IgD-negative memory B cell (primary cell): ENCODE data around the gene NEDD9. TPM values are rescaled to one million over a fixed set of nuclear protein-coding genes. Genes with fewer than 3 reads are reported as not detected.

Experiments
- H3K27ac Mint-ChIP-seq, 3 donors: one replicate each; pipeline ENCODE4 v1.8.0; 2020 to 2022; ENCODE audit warnings: mild to moderate bottlenecking in 3 of 3, mixed read lengths in 3 of 3, moderate library complexity in 1 of 3
- H3K27me3 Mint-ChIP-seq: one replicate; pipeline ENCODE4 v1.8.0; 2021; ENCODE audit warnings: mixed read lengths
- H3K36me3 Mint-ChIP-seq: one replicate; pipeline ENCODE4 v1.8.0; 2020; ENCODE audit warnings: mild to moderate bottlenecking, mixed read lengths
- H3K4me1 Mint-ChIP-seq, 3 donors: one replicate each; pipeline ENCODE4 v1.8.0; 2020 to 2022; ENCODE audit warnings: mixed read lengths in 3 of 3, mild to moderate bottlenecking in 1 of 3
- H3K4me3 Mint-ChIP-seq, 4 donors: one replicate each; pipeline ENCODE4 v1.8.0; 2020 to 2022; ENCODE audit warnings: mild to moderate bottlenecking in 4 of 4, mixed read lengths in 4 of 4, moderate library complexity in 3 of 4
- H3K9me3 Mint-ChIP-seq, 3 donors: one replicate each; pipeline ENCODE4 v1.8.0; 2020 to 2021; ENCODE audit warnings: mixed read lengths in 3 of 3, mild to moderate bottlenecking in 1 of 3
- polyA plus RNA-seq: library from polyadenylated mRNA; unstranded; fragments of 300-500 nt; fragmentation: Illumina TruSeq; gene quantifications from one replicate; pipeline ENCODE4 v1.2.3, GENCODE V29; 2021

NEDD9 gene
- polyA plus RNA-seq, 1 donor from 2014 or later, result 32.4 TPM

DNA sequence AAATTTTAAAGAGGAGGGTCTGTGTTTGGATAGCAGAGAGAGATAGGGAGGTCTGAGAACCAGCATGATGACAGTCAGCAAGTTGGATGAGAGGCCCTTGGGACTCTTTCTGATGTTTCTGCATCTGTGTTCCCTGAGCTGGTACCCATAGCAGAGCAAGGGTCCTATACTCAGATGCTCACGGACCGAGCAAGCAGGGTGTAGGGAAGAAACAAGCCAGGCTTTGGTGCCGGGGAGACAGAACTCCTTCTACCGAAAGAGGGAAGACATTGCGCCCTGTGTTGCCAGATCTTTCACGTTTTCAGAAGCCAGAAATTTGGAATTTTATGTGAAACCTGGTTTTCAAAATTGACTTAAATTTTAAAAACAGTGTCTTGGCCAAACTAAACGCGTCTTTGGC, 34.6 kb downstream of the NEDD9 start:
- no peaks in the 10 kb centered on the region for H3K27me3 Mint-ChIP-seq
- peaks cover 0 to 1% (median 0%) of the 10 kb centered on the region in 3 donors for H3K9me3 Mint-ChIP-seq
- H3K4me3 Mint-ChIP-seq, result no peak overlapping the region
- H3K36me3 Mint-ChIP-seq, result peaks cover 18% of the 10 kb centered on the region
- H3K4me1 Mint-ChIP-seq, result peaks cover 9 to 15% (median 14%) of the 10 kb centered on the region in 3 donors
- H3K27ac Mint-ChIP-seq, result peak overlapping the region in 2 of 3 donors; percentile 59 to 93

DNA sequence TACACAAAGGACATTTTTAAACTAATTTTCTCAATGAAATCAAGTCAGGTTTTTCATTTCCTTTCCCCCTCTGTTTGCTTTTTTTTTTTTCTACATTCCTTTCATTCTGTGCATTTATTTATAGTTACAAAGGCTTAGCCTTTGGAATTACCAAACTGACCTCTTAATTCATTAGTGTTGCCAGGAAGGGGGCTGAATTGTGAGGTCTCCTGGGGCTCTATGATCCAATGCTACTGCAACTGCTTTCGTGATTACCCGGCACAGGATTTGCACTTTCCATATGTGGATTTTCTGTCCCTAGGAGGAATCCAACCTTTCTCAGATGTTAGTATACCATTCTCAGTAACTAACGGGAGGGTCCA, 35.3 kb downstream of the NEDD9 start:
- H3K9me3 Mint-ChIP-seq, result peaks cover 0 to 1% (median 0%) of the 10 kb centered on the region in 3 donors

DNA sequence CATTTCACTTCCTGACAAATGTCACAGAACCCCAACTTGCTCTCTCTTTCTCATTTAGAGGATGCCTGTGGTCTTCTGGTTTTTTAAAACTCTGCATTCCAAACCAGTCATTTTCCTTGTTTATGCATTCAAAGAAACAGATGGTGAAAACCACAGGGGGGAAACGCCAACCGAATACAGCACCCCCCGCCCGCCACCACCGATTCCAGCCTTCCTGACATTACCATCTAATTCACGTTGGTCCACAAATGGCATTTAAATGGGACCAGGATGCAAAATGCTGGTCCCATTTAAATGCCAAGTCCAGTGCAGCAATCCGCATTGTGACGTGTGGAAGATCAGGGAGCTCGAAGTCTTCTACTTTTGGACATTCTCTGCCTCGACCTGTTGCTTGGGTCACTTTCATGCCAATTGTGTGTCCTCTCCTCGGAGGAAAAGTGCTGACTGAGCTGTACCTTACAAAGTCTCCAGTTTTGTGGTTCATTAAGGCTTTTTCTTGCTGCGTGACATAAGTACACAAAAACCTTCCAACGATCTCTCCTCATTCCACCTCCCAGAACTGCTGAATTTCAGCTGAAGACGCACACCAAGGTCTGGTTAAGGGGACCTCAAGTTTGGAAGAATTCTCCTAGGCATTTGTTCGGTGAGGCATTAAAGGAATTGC, 35.8 kb downstream of the NEDD9 start:
- Mint-ChIP-seq H3K4me1 (peaks cover 9 to 15% (median 14%) of the 10 kb centered on the region in 3 donors), H3K4me3 (no peak overlapping the region), H3K27me3 (no peaks in the 10 kb centered on the region), H3K36me3 (peaks cover 21% of the 10 kb centered on the region), H3K9me3 (peaks cover 0 to 1% (median 0%) of the 10 kb centered on the region in 3 donors), H3K27ac (peak overlapping the region in 2 of 3 donors; percentile 67 to 80)

More for the DNA sequence above, 35.3 kb downstream of the NEDD9 start:
- peaks cover 20% of the 10 kb centered on the region for H3K36me3 Mint-ChIP-seq
- H3K4me1 Mint-ChIP-seq, result peaks cover 9 to 15% (median 14%) of the 10 kb centered on the region in 3 donors
- no peak overlapping the region for H3K4me3 Mint-ChIP-seq
- H3K27ac Mint-ChIP-seq, result peak overlapping the region in 2 of 3 donors; percentile 63 to 80
- H3K27me3 Mint-ChIP-seq, result no peaks in the 10 kb centered on the region

DNA sequence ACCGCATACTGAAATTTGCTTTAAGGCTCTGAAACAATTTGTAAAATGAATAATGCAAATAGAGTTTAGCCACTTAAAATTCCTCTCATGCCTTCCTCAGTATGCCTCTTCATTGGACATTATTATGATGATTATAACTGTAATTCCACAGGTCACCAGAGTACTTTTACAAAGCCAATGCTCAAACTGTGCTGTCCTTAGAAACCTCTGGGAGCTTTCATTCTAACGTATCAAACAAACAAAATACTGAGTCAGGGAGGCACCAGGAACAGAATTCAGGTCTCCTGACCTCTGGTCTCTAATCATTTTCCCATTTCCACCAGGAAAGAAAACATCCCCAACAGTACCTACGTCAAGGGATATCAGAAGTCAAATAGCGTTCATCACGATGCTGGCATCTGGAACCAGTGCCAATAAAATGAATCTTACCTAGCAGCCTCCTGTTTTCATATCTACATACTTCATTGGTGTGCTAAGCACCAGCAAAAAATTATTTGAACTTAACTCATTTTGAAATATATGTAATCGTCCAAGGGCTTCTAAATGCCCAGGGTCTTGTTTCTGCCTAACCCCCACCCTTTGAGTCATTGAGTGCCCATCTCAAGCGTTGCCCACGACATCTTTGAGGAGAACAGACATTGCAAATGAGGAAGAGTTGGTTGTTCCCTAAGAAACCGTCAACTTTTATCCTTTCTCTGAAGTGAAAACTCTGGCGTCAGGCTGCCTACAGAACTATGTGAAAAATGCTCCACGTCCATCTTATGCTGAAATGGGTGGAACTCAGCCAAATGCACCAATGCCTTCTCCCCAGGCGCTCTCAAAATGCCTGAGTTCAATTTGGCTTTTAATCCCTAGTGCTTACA, 37.9 kb downstream of the NEDD9 start:
- Mint-ChIP-seq H3K27ac (no peak overlapping the region), H3K27me3 (no peaks in the 10 kb centered on the region), H3K4me1 (peaks cover 9 to 11% (median 10%) of the 10 kb centered on the region in 3 donors), H3K4me3 (no peak overlapping the region), H3K36me3 (peaks cover 21% of the 10 kb centered on the region), H3K9me3 (peaks cover 0 to 1% (median 0%) of the 10 kb centered on the region in 3 donors)

DNA sequence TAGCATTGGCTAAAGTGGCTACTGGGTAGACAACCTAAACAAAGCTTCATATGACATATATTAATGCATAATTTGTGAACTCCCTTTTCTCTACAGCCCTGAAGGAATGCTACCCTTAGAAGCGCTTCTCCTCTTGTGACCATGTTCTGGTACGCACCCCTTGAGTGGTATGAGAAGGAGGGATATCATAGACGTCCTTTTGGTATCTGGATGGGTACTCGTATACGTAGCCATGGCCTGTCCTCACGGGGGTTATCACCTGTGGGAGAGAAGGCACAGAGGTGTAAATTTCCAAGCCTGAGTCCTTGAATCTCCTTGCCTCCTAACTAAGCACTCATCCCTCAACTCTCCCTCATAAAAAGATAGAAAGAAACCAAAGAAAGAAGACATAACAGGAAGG, 39.0 kb downstream of the NEDD9 start:
- Mint-ChIP-seq H3K36me3 (peaks cover 19% of the 10 kb centered on the region), H3K27ac (peak overlapping the region in 1 of 3 donors; percentile 14), H3K9me3 (no peaks in the 10 kb centered on the region), H3K4me3 (no peak overlapping the region), H3K4me1 (peaks cover 2 to 3% (median 2%) of the 10 kb centered on the region in 3 donors), H3K27me3 (no peaks in the 10 kb centered on the region)

DNA sequence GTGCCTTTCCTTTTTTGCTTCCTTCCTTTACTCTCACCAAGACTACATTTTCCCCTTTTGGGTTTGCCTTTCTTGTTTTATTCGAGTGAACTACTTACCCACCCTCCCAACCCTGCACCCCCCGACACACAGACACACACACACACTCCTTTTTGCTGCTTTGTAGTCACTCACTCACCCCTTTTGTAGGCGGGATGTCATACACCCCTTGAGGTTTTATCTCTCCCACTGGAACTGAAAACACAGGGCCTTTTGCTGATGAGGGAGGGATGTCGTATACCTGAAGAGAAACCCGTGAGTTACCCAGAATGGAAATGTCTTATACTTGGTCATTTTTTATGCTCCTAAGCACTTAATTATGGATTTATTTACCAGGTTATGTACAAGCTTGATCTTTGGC, 40.3 kb downstream of the NEDD9 start:
- H3K4me3 Mint-ChIP-seq, result no peak overlapping the region
- peak overlapping the region in 1 of 3 donors; percentile 14 for H3K27ac Mint-ChIP-seq
- peaks cover 19% of the 10 kb centered on the region for H3K36me3 Mint-ChIP-seq
- no peaks in the 10 kb centered on the region for H3K27me3 Mint-ChIP-seq
- no peaks in the 10 kb centered on the region for H3K9me3 Mint-ChIP-seq
- H3K4me1 Mint-ChIP-seq, result peaks cover 0 to 3% (median 0%) of the 10 kb centered on the region in 3 donors

DNA sequence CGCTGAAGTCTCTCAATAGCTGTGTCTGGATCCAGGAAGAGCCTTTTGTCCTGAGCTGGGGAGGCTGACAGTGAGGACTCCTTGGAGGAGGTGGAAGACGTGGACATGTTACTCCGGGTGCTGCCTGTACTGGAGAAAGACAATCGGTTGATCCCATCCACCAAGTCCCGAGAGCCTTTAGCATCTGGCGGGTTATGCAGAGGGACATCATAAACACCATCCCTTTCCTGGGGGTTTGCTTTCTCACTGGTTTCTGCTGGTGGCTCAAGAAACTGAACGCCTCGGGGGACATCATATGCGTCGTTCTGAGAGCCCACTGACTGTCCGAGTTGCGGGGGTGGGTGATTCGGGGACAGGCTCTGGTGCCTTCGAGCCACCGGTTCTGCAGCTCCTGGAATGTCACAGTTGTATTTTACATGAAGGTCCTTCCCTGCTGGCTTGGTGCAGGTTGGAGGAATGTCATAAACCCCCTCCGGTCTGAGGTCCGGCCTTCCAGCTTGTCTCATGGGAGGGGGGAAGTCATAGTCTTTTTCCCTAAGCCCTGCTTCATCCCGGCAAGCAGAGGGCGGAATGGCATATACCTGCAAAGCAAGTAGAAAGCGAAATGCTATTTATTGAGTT, 41.7 kb downstream of the NEDD9 start:
- no peaks in the 10 kb centered on the region for H3K4me1 Mint-ChIP-seq
- no peak overlapping the region for H3K4me3 Mint-ChIP-seq
- H3K9me3 Mint-ChIP-seq, result no peaks in the 10 kb centered on the region
- peaks cover 20% of the 10 kb centered on the region for H3K36me3 Mint-ChIP-seq
- no peak overlapping the region for H3K27ac Mint-ChIP-seq
- H3K27me3 Mint-ChIP-seq, result no peaks in the 10 kb centered on the region

DNA sequence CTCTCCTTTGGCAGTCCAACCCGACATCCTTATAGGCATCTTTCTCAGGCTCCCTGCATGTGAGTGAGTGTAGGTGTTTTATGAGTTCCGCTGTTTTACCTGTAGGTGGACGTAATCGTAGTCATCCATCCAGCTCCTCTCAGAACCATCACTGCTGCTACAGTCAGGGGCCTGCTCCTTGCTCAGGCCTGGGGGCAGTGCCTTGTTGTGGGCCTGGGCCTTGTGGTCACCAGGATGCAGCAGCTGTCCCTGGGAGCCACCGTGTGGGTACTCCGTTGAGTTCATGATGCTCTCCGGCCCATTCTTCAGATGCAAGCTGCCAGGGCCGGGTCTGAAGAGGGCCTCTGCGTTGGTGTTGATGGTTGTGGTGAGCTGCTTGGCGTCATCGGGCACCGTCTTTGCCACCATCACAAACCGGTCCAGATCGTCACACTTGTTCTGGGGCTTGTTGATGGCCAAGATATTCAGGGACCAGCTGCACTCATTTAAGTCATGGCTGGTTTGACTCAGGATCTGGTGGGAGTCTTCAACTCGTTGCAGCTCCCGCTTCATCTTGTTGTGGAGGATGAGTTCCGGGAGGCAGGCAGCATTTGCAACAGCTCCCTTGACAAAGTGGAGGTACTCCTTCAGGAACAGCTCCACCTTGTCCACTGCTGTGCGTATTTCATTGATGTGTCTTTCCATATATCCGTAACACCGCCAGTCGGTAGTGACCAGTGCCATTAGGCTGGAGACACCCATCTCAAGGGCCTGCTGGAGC, 42.4 kb downstream of the NEDD9 start:
- Mint-ChIP-seq H3K4me3 (no peak overlapping the region), H3K4me1 (no peaks in the 10 kb centered on the region), H3K9me3 (no peaks in the 10 kb centered on the region), H3K27me3 (no peaks in the 10 kb centered on the region), H3K36me3 (peaks cover 20% of the 10 kb centered on the region), H3K27ac (no peak overlapping the region)

DNA sequence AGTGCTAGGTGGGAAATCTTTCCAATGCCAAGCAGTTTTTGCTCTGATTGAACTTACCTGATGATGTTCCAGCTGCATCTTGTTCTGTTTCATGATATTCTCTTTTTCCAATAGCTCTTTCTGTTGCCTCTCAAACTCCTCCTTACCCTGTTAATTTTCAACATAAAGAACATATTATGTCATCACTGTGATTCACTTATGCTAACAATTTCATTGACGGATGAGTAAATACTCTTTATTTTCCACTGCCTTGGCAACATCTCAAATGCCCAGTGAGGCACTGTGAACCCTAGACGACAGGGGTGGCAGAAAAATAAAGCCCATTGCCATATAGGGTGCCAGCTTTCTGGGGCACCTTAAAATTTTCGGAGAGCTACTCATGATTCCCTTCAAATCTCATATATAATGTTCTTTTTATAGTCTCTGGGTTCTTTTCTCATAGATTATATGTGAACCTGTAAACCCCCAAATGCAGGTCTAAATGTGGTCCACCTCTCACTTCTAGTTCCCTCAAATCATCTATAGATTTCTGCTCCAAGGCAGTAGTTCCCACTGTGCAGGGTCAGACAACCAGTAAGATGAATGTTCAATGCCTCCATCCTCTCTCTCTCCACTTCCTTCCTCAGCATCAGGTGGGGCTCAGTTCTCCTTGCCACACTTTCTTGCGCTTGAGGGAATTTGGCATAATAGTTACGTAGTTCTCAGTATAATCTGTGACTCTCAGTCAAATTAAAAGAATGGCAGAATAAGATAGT, 44.1 kb downstream of the NEDD9 start:
- H3K27ac Mint-ChIP-seq, result no peak overlapping the region

DNA sequence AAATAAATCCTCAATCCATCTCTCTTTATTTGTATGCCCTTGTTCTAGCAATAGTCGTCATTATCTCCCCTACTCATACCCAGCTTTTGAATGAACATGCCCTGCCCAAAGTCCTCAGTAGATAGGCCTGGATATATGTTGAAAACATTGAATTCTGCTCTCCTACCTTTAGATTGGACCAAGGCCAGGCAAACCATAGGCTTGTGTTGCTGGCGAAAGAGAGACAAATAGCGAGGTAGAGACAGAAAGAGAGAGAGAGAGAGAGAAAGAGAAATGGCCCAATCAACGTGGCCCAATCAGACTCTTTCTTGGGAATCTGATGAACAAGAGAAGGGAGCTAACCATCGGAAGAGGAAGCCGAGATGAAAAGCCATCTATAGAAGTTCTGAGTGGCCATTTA, 45.2 kb downstream of the NEDD9 start:
- H3K27ac Mint-ChIP-seq, result no peak overlapping the region
- peaks cover 30% of the 10 kb centered on the region for H3K36me3 Mint-ChIP-seq
- H3K9me3 Mint-ChIP-seq, result peaks cover under 1 to 7% (median 2%) of the 10 kb centered on the region in 3 donors
- no peaks in the 10 kb centered on the region for H3K27me3 Mint-ChIP-seq
- no peaks in the 10 kb centered on the region for H3K4me1 Mint-ChIP-seq
- no peak overlapping the region for H3K4me3 Mint-ChIP-seq

More for the DNA sequence above, 44.1 kb downstream of the NEDD9 start:
- peaks cover 0 to 1% (median under 1%) of the 10 kb centered on the region in 3 donors for H3K9me3 Mint-ChIP-seq
- H3K27me3 Mint-ChIP-seq, result no peaks in the 10 kb centered on the region
- H3K36me3 Mint-ChIP-seq, result peaks cover 30% of the 10 kb centered on the region
- no peak overlapping the region for H3K4me3 Mint-ChIP-seq
- no peaks in the 10 kb centered on the region for H3K4me1 Mint-ChIP-seq

DNA sequence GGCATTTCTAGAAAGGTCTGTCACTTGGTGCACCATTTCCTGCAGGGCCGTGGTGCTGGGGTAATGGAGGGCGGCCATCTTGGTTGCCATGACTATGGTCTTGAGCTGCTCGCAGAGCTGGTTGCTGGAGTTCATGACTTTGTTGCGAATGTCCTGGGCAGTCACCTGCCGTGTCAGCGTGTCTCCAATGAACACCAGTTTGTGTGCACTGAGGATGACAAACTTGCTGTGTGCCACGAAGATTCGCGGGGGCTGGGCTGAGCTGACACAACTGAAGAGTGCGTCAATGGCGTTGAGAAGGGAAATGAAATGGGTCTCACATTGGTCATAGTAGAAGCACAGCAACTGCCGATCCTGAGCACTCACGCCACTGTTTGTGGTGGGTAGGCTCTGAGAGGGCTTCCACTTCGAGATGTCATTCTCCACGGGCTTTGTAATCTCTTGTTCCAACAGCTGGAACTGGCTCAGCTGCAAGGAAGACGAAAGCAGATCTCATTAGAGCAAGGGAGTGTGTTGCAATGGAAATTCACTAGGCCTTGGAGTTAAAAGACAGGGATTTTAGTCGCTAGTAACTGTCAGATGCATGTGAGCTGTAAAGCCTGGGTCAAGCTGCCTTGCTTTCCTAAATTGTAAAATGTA, 47.1 kb downstream of the NEDD9 start:
- Mint-ChIP-seq H3K4me1 (no peaks in the 10 kb centered on the region), H3K9me3 (peaks cover 2 to 16% (median 2%) of the 10 kb centered on the region in 3 donors), H3K27me3 (no peaks in the 10 kb centered on the region), H3K4me3 (no peak overlapping the region), H3K36me3 (peaks cover 26% of the 10 kb centered on the region), H3K27ac (no peak overlapping the region)

DNA sequence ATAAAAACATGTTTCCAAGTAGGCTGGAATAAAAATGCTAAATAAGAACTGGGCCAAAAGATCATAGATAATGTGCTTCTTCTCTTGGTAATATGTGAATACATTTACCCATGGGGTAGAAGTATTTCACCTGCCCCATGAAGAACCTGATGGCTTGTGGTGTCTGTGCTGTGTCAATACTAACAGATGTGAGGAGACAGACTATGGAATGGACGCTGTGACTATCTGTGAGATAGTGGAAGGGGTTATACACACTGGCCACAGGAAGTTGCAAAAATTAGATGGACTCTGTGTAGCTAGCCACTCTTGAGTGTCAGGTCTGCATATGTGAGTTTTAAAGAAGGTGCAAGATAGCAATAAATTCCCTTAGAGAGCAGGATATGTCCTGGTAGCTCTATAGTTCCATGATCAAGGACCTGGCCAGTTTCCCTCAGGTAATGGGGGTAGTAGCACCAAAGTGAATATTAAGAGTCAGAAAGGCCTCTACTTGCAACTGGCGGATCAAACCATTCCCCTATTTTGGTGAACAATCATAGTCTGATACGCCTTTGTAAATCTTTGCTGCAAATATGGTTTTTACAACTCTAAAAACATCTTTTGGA, 48.6 kb downstream of the NEDD9 start:
- Mint-ChIP-seq H3K4me1 (no peaks in the 10 kb centered on the region), H3K4me3 (peak overlapping the region in 1 of 4 donors; percentile 33), H3K27me3 (no peaks in the 10 kb centered on the region), H3K9me3 (peaks cover 2 to 22% (median 2%) of the 10 kb centered on the region in 3 donors), H3K27ac (no peak overlapping the region), H3K36me3 (peaks cover 26% of the 10 kb centered on the region)

DNA sequence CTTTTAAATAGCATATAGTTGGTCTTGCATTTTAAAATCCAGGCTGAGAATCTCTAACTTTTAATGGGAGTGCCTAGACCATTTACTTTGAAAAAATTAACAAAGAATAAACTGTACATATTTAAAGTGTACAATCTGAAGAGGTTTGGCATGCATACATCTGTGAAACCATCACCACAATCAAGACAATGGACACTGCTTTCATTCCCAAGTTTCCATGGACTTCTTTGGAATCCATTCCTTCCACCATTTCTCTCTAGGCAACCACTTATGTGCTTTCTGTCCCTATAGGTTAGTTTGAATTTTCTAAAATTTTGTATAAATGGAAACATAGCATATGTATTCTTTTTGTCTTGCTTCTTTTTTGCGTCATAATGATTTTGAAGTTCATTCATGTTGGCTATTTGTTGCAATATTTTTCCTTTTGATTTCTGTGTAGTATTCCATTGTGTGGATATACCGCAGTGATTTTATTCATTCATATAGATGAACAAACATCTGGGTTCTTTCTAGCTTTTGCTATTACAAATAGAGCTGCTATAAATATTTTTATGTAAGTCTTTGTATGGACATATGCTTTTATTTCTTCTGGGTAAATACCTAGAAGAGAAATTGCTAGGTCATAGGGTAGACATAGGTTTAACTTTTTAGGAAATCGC, 50.9 kb downstream of the NEDD9 start:
- H3K4me1 Mint-ChIP-seq, result no peaks in the 10 kb centered on the region
- H3K27me3 Mint-ChIP-seq, result no peaks in the 10 kb centered on the region
- H3K4me3 Mint-ChIP-seq, result no peak overlapping the region
- peaks cover 2 to 22% (median 2%) of the 10 kb centered on the region in 3 donors for H3K9me3 Mint-ChIP-seq
- H3K36me3 Mint-ChIP-seq, result peaks cover 18% of the 10 kb centered on the region
- H3K27ac Mint-ChIP-seq, result no peak overlapping the region
